GM15510 (cell line): ENCODE measurements around the gene DYNC2H1.

Source experiments
- POLR2A ChIP-seq: IDR thresholded peaks from 3 replicates; pipeline ENCODE4 v1.6.1; 2011; ENCODE audit warnings: borderline replicate concordance; ENCODE audit not compliant: insufficient read length; ENCODE audit errors: extremely low read depth

The DYNC2H1 gene

DNA sequence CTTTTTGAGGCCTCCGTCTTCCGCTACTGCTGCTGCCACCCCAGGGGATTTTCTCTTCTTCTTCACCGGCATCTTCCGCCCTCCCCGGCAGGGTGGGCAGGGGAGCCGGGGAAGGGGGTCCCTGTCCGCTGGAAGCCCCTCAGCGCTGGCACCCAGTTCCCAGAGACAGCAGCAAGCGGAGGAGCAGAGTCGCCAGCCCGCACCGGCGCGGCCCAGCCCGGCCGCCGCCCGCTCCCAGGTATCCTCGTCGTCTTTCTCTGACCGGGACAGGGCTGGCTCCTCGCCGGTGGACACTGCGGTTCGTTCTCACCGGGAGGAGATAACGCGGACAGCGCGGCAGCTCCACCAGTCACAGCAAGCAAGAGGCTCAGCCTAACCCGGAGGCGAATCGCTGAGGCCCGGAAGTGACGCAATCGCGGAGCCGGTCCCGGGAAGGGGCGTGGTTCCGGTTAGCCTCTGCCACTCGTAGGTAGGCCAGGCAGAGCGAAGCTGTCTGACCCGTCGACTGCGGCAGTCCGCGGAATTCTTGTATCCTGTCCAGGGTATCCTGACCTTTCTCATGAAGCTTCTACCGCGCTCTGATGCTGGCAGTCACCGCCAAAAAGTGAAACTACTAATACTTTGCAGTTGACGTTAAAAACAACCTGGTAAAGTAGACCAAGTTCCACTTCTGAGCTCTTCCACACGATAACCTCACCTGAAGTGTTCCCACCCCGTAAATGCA lies 17.3 kb upstream of the DYNC2H1 start, which contains the start of gene DCUN1D5:
Gene DCUN1D5 (minus strand): TSS at position 360 of the 724 bp plus-strand sequence. CDS start 288 bp downstream, at position 72.
- TF ChIP-seq POLR2A = peak; percentile 85

DNA sequence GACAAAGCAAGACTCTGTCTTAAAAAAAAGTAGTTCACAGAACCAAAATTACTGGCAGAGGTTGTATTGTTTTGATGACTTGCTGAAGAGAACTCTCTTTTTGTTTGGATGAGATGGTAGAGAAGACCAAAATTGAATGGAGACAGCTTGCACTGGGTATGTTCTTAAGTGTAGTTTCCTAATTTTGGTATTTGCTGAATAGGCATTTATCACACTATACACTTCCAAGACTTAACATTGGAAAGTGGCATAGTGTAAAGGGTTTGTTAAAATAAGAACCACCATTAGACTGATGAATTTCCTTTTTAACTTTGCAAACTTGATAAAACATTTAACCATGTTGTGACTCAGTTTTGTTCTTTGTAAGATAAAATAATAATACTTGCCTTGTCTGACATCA lies 11.9 kb upstream of the DYNC2H1 start:
- TF ChIP-seq POLR2A = no peak

DNA sequence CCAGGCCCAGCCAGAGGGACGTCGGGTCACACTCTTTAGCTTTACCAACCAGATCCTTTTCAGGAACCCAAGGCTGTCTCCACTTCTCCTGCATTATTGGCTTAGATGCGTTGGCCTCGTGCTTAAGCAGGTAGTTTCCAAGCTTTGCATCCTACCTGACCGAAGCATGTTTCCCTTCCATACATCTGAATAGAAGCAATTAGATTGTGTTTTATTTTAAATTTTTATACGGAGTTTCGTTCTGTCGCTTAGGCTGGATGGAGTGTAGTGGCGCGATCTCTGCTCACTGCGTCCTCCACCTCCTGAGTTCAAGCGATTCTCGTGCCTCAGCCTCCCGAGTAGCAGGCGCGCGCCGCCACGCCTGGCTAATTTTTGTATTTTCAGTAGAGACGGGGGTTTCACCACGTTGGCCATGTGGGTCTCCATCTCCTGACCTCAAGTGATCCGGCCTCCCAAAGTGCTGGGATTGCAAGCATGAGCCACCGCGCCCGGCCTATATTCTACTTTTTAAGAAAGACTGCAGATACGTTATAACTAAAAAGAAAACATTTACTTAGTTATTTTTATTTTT lies 677 bp downstream of the DYNC2H1 start:
- TF ChIP-seq POLR2A = no peak

DNA sequence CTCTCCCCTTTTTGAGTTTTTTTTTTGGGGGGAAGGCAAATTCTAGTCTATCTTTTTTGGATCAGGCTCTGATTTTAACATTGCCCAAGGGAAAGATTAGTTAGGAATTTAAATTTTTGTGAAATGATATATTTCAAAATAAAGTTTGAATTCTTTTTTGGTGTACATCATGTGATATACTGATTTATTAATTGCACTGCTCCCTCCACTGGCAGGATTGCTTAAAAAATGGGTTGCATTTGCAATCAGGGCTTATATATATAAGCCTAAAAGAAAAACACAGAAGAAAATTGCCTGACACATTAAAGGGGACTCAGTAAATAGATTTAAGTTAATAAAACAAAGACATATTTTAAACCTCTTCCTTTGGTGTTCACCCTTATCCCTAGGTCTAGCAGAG lies 1.2 kb downstream of the DYNC2H1 start:
- TF ChIP-seq POLR2A = no peak

DNA sequence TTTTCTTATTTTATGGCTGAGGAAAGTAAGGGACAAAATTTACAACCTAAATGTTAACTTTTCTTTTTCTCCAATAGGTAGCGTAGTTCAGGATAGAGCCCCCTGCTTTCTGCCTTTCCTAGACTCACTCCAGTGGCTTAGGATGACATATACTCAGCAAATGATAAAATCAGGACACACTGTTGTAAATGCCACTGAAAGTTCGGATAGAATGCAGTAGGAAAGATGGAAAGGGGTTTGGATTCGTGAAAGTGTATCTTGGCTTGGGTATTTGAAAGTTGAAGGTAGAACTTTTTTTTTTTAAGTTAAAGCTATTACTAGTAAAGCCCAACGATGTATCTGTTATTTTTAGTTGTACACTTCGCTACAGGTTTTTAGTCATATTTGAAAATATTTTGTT lies 2.2 kb downstream of the DYNC2H1 start:
- no peak for TF ChIP-seq POLR2A

DNA sequence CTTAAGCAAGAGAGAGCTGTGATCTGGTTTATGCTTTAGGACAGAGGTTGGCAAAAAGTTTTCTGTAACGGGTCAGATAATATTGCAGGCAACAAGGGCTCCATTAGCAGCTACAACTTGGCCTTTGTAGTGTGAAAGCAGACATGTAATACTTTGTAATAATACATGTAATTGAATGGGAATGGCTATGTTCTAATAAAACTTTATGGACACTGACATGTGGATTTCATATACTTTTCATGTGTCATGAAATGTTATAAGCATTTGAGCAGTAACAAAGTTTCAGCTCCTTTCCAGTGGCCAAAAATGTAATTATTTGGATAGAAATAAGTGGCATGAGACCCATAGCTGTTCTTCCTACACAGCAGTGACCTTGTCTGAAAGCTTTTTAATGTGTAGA lies 3.1 kb downstream of the DYNC2H1 start:
- no peak for TF ChIP-seq POLR2A

DNA sequence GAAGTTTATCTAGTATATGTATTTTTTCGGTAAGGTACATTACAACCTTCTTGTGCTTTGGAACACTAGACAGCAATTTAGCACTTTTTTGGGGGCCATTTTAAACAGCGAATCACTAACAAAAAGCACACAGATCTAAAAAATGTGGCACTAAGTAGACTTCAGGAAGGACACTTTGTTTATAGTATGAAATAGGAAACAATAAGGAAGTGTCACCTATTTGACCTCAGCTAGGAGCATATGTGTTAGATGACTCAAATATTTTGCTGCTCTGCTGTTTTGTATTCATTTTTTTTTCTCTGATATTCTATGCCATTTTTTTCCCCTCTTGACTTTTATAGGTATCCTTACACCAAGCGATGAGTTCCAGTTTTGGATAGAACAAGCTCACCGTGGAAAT lies 5.6 kb downstream of the DYNC2H1 start:
- no peak for TF ChIP-seq POLR2A

DNA sequence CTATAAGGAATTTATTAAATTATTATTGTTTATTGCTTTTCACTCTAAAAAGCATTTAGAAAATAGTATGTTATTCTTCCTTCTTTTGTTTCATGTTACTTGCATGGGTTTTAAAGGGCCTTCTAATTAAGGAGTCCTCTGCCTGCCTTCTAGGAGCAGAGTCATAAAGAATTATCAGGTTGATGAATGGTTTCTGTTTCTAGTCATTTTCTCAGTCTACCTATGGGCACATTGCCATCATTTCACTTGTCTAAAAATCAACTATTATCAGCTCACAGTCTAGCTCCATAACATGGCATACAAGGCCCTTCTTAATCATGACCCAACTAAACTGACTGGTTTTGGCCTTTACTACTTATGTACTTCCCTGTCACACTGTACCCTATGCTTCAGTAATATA lies 16.2 kb downstream of the DYNC2H1 start:
- TF ChIP-seq POLR2A = no peak

DNA sequence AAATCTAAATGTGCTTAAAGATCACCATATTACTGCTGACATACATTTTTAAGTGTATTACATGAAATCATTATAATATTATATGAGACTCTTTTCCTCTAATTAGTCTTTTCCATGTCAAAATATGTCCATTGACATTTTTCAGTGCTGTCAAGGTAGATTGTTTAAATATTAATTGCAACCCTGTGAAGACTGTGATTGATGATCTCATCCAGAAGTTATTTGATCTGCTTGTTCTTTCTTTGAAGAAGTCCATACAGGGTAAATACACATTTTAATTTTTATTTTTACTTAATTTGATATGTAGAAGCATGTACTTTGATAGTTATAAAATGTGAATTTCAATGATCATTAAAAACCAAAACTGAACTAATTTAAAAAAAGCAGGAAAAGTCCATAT lies 38.4 kb downstream of the DYNC2H1 start:
- no peak for TF ChIP-seq POLR2A

DNA sequence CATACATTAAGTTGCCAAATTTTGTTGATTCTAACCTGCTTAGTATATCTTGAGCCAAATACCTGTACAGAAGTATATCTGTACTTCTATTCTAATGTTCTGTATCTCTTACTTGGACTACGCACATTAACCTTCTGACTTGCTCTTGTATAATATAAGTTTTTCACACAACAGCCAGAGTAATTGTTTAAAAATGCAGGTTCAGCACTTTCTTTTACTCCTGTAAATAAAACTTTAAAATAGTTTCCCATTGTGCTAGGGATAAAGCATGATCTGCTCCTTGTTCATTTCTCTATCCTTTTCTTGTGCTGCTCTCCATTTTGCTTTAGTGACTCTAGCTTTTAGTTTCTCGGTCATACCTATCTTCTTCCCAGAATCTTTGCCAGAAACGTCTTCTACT lies 48.3 kb downstream of the DYNC2H1 start:
- TF ChIP-seq POLR2A = no peak

DNA sequence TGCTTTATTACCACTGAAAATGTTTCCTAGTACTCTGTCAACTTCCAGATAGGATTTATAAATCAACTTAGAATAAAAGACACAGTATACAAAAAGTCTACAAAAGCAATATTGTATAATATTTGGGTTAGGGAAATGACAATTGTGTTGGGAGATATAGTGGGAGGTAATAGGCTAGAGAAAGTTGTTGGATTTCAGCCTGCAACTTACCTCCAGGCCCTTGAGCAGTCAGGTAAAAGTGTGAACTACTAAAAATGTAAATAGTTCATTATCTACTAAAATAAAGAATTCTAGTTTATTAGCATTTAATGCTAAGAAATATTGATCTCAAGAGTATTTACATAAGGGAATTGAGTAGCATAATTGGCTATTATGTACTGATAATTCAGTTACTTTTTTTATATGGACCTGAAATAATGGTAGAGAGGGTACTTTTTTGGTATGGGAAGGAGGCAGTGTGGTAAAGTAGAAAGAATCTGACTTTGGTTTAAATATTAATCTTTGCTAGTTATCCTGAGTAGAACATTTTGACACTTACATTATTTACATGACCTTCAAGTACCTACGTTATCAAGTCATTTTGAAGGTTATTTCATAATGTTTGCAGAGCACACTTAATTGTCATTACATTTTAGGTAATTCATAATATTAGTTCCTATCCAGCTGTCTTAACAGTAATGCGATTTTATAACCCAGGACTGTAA lies 55.0 kb downstream of the DYNC2H1 start:
- TF ChIP-seq POLR2A = no peak

DNA sequence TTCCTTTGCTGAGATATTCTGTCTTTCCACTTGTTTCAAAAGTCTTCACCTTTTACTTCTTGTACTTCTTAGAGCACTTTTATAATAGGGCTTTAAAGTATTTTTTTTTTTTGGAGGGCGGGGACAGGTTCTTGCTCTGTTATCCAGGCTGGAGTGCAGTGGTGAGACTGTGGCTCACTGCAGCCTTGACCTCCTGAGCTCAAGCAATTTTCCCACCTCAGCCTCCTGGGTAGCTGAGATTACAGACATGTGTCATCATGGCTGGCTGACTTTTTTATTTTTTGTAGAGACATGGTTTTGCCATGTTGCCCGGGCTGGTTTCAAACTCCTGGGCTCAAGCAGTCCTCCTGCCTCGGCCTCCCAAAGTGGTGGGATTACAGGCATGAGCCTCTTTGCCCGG lies 57.9 kb downstream of the DYNC2H1 start:
- TF ChIP-seq POLR2A = no peak

DNA sequence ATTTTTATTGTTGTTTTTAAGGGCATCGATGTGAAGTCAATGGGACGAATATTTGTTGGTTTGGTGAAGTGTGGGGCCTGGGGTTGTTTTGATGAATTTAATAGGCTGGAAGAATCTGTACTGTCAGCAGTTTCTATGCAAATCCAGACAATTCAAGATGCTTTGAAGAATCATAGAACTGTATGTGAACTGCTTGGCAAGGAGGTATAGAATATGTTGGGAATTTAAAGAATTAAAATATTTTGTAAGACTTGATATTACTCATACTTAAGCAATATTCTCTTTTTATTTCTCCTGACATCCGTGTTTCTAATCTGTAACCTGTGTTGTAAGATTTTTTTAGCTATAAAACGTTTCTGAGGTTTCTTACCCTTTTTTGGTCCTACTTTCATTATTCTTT lies 61.6 kb downstream of the DYNC2H1 start:
- TF ChIP-seq POLR2A = no peak

DNA sequence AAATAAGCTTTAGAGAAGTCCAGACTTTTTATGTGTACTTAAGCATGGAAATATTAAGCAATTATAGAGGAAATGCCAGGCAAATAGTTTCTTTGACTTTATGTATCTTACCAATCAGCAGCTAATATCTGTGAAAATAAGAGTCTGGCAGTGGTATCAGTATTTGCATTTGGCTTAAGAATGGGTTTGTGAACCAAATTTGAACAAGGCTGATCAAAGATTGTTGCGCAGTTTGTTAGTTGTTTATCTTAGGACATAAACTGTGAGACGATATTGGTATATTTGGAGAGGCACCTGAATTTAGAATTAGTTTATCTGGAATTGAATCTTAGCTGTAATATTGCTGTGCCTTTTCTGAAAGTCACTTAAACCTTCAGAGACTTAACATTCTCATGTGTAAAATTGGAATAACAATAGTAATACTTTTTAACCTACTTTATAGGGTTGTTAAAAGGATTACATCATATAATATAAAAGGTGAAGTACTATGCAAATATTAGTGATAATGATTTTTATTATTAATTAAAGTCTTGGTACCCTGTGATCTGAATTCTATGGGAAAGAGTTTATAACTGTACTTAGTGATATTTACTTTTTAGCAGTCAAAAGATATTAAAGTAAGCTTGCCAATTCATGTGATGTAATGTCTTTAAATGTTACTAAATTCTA lies 66.4 kb downstream of the DYNC2H1 start:
- TF ChIP-seq POLR2A = no peak

DNA sequence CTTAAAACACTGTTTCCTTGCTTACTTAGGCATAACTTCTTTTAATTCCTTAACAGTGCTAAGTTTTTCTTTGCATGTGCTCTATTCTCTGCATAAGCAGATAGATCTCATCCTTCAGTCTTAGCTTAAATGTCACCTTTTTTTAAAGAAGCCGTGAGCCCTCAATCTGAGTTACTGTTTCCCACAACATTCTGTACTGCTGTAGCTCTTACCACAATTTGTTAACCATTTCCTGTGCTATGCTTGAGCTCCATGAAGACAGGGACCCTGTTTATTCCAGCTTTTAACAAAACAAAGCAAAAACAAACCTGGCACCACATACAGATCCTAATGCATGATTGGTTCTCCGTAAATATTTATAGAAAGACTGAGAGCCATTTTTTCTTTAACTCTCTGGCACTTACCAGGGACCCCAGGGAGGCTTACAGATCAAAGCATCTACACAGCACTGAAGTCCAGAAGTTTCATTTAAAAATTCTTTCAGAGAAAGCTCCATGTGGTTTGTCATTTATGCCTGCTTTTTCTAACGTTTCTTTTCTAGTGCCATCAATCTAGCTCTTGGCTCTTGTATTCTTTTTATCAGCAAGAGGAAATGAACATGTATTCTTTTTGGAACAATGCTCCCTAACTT lies 74.9 kb downstream of the DYNC2H1 start:
- no peak for TF ChIP-seq POLR2A

DNA sequence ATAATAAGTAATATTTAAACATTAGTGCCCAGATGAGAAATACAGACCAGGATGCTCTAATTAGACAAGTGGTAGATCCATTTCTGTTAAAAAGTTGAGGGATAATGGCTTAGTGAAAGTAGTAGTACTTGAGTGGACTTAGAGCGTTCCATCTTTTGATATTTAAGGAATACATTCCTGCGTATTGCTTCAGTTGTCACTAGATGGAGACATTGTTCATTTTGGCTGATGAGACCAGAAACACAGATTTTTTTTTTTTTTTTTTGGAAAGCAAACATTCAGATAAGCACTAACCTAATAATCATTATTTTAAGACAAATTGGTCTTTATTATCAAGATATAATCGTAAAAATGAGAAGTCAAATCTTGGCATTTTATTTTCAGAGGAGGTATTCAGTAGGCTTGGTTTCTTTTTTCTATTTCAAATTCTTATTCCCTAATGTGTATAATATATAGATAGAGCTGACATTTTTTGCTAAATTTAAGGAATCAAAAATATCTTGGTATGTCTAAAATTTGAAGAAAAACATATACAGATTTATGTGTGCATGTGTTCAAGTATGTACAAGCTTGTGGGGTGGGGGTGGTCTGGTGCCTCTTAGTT lies 92.9 kb downstream of the DYNC2H1 start:
- TF ChIP-seq POLR2A = no peak

DNA sequence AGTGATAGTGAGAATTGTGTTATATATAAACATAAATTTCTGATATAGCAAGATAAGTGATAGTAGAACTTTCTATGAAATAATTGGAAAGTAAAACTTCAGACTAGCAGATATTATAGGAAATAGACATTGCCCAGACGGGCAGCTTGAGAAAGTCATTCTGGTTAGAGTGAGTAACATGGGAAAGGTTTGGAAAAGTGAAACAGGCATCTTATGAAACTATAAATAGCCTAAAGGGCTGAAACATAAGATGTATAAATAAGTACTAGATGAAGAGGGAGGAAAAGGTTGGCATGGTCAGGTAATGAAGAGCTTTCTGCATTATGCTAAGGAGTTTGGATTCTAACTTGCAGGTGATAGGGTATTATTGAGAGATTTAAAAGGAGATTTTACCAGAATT lies 101.3 kb downstream of the DYNC2H1 start:
- no peak for TF ChIP-seq POLR2A
